ENCODE results near the gene TBC1D24.
A peak's percentile ranks its signal among the peaks of the same experiment; 100 is the strongest.
"Not testable (repeated sequence)": the region's sequence is repeated elsewhere in the genome, so short reads cannot be mapped to it uniquely, and the experiment has no call there.

Gene TBC1D24

DNA sequence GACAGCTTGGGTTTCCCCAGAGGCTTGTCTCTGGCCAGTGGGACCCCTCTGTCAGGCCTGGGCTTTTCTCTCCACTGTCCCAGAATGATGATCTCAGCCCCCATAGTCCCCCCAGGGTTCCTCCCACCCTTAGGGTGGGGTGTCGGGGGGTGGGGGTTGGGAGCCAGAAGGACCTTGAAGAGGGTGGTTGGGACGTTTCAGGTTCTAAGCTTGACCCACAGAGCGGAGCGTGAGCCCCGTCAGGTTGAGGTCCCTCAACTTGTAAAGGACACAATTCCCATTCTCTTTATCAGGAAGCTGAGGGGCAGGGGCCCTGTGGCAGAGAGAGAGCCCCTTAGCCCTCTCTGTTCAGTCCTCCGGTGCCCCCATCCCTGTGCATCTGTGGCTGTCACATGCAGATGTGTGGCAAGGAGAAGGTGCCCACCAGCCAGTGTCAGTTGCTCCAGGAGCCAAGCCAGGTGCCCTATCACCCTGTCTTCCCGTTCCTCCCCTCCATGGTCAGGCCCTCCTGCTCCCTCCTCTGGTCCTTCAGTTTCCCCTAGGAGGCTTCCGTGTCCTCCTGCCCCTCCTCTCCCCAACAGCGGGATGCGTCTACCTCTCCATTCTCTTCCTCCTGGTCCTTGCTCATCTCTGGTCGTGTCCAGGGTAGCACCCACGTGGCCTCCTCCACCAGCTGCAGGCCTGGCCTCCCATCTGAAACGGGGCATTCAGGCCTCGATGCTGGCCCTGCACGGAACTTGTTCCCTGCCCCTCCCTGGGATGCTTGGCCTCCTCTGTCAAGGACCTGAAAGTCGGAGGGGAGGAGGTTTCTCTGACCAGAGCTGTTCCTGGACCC is 5.3 kb upstream of the TBC1D24 start:
- DNase-seq, result peak; percentile 68

DNA sequence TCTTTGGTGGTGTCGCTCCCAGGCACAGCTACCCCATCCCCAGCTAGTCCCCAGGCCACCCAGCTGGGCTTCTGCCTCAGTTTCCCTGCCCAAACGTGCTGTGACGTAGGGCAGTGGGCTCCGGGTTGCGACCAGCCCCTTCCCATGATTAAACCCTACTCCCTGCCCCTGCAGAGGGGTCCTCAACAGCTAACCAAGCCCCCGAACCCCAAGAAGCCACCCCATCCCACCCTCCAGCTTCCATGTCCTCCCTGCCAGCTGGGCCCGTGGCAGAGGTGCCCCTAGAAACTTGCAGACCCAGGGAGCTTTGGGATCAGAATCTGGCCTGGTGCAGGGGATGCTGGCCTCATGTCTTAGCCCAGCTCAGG is 4.7 kb upstream of the TBC1D24 start:
- DNase-seq, result no peak

DNA sequence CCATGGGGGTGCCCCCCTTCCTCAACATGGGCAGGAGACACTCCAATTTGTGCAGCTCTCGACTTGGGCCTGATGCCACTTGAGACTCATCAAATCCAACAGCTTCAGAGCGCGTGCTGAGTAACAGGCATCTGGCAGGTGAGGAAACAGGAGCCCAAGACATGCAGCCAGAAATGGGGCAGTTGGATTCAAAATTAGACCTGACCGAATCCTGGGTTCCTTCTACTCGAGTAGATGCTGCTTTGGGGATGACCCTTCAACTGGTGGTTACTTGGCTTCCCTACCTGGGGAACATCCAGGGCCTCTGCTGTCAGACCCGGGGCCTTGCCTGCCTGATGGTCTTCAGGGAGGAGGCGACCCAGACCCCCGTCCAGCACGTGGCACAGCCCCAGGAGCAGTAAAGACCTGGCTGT is 4.3 kb upstream of the TBC1D24 start:
- peak; percentile 82 for DNase-seq

DNA sequence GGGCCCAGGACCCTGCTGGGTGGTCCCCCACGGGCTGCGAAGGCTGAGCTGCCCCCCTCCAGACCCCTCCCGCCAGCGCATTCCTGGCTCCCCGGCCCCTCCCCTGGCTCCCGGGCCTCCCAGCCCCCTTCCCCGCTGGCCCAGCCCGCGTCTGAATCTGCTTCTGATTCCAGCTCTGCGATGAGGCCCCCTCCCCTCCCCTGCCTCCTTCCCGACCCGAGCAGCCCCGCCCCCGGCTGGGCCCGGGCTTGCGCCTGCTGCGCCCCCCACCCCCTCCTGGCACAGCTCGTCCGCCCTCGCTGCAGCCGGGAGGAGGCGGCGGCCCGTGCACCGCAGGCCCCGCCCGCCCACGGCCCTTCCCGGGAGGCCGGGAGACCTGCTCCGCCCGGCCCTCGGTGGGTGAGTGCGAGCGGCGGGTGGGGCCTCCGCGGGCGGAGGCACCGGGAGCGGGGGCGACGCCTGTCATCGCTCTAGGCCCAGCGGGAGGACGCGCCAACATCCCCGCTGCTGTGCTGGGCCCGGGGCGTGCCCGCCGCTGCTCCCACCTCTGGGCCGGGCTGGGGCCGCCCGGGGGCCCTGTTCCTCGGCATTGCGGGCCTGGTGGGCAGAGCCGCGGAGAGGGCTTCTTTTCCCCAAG is 3.8 kb upstream of the TBC1D24 start, which contains the start of gene NTN3:
Gene NTN3, plus strand, starts transcription at position 282 of the 637 bp plus-strand sequence. CDS start 405 bp downstream, outside the sequence.
- DNase-seq, result peak; percentile 97

DNA sequence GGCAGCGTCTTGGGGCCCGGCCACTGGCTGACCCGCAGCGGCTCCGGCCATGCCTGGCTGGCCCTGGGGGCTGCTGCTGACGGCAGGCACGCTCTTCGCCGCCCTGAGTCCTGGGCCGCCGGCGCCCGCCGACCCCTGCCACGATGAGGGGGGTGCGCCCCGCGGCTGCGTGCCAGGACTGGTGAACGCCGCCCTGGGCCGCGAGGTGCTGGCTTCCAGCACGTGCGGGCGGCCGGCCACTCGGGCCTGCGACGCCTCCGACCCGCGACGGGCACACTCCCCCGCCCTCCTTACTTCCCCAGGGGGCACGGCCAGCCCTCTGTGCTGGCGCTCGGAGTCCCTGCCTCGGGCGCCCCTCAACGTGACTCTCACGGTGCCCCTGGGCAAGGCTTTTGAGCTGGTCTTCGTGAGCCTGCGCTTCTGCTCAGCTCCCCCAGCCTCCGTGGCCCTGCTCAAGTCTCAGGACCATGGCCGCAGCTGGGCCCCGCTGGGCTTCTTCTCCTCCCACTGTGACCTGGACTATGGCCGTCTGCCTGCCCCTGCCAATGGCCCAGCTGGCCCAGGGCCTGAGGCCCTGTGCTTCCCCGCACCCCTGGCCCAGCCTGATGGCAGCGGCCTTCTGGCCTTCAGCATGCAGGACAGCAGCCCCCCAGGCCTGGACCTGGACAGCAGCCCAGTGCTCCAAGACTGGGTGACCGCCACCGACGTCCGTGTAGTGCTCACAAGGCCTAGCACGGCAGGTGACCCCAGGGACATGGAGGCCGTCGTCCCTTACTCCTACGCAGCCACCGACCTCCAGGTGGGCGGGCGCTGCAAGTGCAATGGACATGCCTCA is 3.1 kb upstream of the TBC1D24 start:
- peak; percentile 62 for DNase-seq

DNA sequence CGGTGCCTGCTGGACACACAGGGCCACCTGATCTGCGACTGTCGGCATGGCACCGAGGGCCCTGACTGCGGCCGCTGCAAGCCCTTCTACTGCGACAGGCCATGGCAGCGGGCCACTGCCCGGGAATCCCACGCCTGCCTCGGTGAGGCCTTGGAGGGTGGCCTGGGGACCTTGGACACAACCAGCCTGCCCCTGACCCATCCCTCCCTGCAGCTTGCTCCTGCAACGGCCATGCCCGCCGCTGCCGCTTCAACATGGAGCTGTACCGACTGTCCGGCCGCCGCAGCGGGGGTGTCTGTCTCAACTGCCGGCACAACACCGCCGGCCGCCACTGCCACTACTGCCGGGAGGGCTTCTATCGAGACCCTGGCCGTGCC is 2.5 kb upstream of the TBC1D24 start:
- DNase-seq, result no peak

DNA sequence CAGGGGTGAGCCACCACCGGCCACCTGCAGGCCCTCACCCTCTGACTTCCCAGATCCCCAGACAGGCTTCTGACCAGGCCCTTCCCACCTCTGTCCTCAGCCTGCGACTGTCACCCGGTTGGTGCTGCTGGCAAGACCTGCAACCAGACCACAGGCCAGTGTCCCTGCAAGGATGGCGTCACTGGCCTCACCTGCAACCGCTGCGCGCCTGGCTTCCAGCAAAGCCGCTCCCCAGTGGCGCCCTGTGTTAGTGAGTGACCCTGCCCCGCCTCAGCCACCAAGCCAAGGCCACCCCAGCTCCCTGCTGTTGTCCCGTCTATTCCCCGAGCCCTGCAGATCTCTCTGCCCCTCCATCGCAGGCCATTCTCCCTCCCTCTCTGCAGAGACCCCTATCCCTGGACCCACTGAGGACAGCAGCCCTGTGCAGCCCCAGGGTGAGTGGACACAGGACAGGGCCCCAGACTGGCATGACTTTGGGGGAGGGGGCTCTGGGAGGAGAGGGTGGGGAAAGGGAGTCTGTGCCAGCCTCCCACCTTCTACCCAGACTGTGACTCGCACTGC is 2.0 kb upstream of the TBC1D24 start:
- no peak for DNase-seq

DNA sequence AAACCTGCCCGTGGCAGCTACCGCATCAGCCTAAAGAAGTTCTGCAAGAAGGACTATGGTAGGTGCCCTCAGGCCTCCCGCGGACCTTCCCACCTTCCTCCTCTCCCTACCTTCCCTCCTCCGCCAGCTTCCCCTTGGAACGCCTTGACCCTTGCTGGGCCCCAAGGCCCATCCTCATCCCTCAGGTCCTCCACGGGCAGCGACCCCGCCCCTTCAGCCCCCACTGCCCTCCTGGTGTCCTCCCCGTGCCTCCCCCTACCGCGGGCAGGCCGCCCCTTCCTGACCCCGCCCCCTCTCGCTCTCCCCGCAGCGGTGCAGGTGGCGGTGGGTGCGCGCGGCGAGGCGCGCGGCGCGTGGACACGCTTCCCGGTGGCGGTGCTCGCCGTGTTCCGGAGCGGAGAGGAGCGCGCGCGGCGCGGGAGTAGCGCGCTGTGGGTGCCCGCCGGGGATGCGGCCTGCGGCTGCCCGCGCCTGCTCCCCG is 1.4 kb upstream of the TBC1D24 start:
- DNase-seq, result peak; percentile 91

DNA sequence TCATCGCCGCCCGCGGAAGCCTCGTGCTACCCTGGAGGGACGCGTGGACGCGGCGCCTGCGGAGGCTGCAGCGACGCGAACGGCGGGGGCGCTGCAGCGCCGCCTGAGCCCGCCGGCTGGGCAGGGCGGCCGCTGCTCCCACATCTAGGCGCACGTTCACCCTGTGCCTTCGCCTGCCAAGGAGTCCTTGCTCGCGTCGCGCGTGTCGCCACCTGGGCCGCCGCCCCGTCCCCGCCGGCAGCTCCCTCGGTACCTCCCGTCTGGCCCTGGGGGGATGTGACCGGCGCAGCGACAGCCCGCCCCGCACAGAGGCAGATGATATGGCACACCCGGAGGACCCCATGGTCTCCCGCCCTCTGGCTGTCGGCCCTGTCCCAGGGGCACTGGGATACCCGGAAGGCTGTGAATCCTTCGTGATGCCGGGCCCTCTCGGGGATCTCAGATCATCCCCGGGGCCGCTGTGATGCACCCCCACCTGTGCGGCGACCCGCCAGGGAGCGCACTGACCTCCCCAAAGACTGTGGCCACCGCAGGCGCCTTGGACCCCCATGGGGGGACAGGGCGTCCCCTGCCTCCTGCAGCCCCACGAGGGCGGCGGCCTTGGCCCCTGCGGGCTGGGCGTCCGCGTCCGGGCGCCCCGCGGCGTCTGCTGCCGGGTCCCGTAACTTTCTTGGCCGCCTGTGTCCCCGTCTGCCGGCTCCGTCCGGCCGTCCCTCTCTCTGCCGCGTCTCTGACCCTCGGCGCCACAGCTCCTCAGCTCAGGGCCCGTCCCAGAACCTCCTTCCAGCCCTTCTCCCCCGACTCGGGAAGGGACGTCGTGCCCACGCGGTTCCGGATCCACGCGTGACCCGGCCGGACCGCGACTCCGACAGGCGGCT is 689 bp upstream of the TBC1D24 start:
- DNase-seq, result peak; percentile 69

DNA sequence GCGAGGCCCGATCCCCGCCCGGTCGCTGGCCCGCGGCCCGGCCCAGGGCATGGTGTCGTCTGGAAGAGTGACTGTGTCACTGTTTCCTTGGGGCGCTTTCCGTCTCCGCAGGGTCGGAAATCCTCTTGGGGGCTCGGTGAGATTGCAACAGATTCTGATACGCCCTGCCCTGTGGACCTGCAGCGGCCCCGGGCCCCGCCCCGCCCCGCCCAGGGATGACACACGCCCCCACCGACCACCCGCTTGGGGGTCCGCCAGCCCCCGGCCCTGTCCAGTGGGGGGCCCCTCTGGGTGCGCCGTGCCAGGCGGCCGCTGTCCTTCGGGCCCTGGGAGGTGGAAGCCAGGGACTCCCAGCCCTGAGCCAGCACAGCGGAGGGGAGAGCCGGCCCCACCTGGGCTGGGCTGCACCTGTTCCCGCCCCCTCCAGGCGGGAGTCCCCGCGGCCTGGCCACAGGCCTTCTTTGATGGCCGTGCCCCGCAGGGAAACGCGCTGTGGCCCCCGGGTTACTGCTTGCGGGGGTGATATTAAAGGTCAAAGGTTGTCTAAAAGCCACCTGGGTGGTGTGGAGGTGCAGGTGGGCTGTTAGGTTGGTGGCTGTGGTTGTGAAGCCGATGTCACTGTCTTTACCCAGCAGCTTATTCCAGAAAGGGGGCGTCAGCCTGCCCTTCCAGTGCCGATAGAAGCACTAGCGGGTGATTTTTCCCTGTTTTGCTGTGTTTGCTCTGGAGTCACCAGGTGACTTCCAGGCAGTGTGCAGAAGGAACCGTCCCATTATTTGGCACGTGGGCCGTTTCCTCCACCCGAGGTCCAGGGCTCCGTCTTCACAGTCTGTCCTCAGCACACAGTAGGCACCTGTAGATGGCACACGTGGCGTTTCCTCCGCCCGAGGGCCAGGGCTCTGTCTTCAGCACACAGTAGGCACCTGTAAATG is 752 bp downstream of the TBC1D24 start:
- peak; percentile 50 for DNase-seq

DNA sequence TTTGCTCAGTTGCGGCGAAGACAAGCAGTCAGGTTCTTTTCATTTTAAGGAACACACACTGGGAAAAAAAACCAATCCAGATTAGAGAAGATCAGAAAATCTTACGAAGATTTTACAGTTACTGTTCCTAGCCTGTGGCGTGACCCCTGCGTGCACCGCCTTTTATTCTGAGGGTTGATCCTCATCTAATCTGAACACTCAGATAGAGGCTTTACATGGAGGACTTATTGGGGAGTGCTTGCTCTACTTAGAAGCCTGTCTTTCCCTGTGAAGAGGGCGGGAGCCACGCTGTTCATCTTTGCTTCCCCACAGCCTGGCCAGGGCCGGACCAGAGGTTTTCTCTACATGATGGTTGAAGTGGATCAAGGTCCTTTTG is 1.4 kb downstream of the TBC1D24 start:
- peak; percentile 30 for DNase-seq

DNA sequence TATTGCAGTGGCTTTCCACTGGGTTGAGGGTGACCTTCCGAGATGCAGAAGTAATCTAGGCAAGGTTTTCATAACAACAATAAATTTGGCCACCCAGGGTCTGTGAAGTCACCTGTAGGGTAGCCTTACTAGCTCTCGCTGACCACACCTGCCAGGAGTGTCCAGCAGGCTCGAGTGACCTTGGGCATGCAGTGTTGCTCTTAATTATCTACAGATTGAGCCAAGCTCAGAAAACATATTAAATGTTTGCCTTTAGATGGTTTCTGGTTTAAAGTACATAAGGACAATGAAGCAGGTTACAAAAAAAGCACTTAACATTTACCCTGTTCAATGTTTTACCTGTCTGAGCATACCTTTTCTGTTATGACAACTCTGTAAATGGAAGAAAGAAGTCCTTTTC is 1.8 kb downstream of the TBC1D24 start:
- DNase-seq, result no peak

DNA sequence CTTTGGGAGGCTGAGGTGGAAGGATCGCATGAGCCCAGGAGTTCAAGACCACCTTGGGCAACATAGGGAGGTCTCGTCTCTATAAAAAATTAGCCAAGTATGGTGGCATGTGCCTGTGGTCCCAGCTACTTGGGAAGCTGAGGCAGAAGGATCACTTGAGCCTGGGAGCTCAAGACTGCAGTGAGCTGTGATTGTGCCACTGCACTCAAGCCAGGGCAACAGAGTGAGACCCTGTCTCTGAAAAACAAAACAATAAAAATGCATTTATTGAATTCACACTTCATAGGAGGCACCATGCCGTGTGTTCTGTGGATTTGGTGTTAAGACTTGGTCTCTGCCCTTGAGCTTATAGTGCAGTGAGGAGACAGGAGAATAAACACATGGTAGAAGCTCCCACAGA is 2.4 kb downstream of the TBC1D24 start:
- no peak for DNase-seq

DNA sequence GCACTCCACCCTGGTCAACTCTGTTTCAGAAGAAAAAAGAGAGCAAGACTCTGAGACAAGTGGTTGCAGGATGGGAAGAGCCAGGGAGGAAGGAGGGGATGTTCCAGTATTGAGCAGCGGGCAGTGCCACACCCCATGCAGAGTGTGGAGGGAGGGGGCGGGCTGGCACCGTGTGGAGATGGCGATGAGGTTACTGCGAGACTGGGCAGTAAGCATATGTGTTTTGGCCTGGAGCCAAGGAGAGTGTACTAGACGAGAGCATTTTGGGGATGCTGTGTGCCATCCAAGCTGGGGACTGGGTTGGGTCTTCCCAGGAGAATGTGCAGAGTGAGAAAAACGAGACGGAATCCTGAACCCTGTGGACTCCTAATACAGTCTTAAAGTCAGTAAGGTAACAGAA is 3.4 kb downstream of the TBC1D24 start:
- DNase-seq, result no peak

DNA sequence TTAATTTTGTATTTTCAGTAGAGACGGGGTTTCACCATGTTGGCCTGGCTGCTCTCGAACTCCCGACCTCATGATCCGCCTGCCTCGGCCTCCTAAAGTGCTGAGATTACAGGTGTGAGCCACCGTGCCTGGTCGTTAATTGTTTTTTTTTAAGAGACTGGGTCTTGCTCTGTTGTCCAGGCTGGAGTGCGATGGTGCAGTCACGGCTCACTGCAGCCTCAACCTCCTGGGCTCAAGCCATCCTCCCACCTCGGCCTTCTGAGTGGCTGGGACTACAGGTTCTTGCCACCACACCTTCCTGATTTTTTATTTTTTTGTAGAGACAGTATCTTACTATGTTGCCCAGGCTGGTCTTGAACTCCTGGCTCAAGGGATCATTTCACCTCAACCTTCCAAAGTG is 5.1 kb downstream of the TBC1D24 start:
- not testable (repeated sequence) for DNase-seq

DNA sequence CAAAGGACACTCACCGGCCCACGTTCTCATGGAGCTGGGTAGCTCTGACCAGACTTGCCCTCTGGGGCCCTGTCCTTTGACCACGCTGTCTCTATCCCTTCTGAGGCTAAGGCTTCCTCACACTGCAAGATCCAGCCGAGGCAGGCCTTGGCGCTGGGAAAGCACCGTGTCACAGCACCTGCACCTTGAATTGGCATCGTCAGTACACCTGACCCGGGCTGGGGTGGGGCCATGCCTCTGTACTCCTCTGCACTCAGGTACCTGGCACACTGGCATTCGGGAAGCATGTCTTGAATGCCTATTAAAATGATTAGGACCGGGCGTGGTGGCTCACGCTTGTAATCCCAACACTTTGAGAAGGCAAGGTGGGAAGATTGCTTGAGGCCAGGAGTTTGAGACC is 6.0 kb downstream of the TBC1D24 start:
- DNase-seq, result no peak

DNA sequence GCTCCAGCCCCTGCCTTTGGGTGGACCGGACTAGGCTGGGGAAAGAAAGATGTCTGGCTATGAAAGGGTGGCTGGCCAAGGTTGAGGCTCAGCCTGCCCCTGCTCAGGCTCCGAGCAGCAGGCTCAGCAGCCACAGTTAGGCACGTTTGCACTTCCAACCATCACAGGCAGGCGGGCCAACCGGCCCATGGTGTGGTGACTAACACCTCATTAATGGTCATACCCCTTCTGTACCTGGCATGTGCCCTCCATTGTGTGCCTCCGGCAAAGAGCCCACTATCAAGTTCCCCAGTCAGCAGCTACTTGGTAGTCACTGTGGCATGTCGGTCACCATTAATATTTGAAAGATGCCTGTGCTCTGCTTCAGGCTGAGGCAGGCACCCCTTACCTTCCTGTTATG is 6.7 kb downstream of the TBC1D24 start:
- no peak for DNase-seq

DNA sequence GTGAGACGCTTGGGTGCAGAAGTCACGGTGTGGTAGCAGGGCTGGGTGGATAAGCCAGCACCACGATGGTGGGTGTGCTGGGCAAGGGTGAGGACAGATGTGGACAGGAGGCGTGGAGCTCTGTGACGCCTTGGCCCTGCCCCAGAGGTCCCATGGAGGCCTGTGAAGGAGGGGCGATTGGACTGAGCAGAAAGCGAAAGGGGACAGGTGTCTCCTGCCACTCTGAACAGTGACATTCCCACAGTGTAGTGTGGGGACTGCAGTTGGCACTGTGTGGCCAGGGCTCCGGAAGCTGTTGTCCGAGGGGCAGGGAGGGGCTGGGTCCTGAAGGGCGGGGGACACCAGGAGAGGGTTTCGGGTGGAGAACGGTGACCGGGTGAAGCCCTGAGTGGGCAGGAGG is 7.3 kb downstream of the TBC1D24 start:
- no peak for DNase-seq

DNA sequence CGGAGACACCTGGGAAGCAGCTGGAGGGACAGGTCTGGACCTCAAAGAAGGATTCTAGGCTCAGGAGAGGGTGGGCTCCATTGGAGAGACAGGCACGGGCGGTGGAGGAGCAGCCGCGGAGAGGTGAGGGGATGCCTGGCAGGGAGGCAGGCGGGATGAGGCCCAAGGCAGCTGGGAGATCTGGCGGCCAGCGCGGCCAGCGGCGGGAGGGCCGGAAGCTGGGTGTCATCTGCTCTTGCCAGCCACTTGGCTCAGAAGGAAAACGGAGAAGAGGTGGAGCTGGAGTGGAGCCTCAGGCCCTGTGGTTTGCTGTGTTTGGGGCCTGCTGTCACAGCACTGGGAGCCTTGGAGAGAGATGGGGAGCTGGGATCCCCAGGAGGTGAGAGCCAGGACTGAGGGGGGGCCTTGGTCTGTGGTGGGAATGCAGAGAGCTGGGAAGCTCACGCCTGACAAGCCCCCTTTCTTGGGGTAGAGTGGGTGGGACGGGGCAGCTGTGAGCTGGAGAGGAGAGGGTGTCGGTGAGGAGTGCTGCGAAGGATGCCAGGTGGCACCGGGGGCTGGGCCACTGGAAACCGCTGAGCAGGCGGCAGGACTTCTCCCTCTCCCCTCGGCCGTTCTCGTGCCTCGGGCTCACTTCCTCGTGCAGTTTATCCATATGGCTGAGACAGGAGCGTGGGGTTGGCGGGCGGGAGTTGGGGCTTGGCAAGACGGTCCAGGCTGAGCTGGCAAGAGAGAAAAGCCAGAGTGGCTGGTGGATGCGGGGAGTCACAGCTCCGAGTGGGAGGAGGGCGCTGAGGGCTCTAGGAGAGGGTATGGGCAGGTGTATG is 8.0 kb downstream of the TBC1D24 start:
- DNase-seq, result peak; percentile 58
